HEK293 (cell line): ENCODE data around the gene AJUBA.

Source experiments
- CTCF ChIA-PET: fragments of 350-600 bp; formaldehyde crosslinking; extraction: SDS; loops from one replicate; lab custom pipeline; 2021; ENCODE audit warnings: antibody characterized with exemption; lab: Yijun Ruan, JAX
- POLR2A ChIA-PET: fragments of 300-600 bp; formaldehyde crosslinking; extraction: SDS; loops from one replicate; lab custom pipeline; 2020; ENCODE audit warnings: antibody characterized with exemption, inconsistent platforms; lab: Yijun Ruan, JAX
- H3K27ac ChIP-seq: fragments of 200-500 bp; sonication (Bioruptor generic); 2 replicates; pipeline ENCODE4 v1.5.1; 2014; ENCODE audit warnings: low read depth, low read length, control low read depth, inconsistent platforms; ENCODE audit errors: extremely low read depth
- H3K36me3 ChIP-seq, 2 experiments: fragments of 200-500 bp in 1 of 2; sonication (Bioruptor generic) in 1 of 2; 1 replicate in 1 of 2; 2 replicates in 1 of 2; pipeline ENCODE4 v1.5.1; 2014 to 2017; ENCODE audit warnings: inconsistent platforms in 2 of 2, low read length in 2 of 2; ENCODE audit not compliant: control insufficient read depth in 2 of 2, insufficient read depth in 1 of 2
- H3K4me1 ChIP-seq: fragments of 200-500 bp; sonication (Bioruptor generic); 2 replicates; pipeline ENCODE4 v1.5.1; 2014; ENCODE audit warnings: mild to moderate bottlenecking, low read length, inconsistent platforms; ENCODE audit not compliant: control insufficient read depth, insufficient read depth
- H3K4me3 ChIP-seq: 2 replicates; pipeline ENCODE4 v1.5.1; 2011; ENCODE audit warnings: low read depth, mild to moderate bottlenecking, control low read depth, low read length, moderate library complexity
- H3K9me3 ChIP-seq: fragments of 200-500 bp; sonication (Bioruptor generic); 2 replicates; pipeline ENCODE4 v1.5.1; 2014; ENCODE audit warnings: low read depth, low read length, inconsistent platforms; ENCODE audit not compliant: control insufficient read depth, insufficient read depth
- BCL11B ChIP-seq: fragments of 450-650 bp; formaldehyde crosslinking; IDR thresholded peaks from 2 replicates; pipeline ENCODE4 v1.5.1; 2016; ENCODE audit warnings: low read depth, missing biosample characterization, missing genetic modification characterization
- CTCF ChIP-seq: fragments of 450-650 bp; formaldehyde crosslinking; IDR thresholded peaks from 2 replicates; pipeline ENCODE4 v1.5.1; 2016; ENCODE audit warnings: missing biosample characterization, missing genetic modification characterization
- PRDM10 ChIP-seq: fragments of 450-650 bp; formaldehyde crosslinking; IDR thresholded peaks from 2 replicates; pipeline ENCODE4 v1.5.1; 2016; ENCODE audit warnings: missing biosample characterization, missing genetic modification characterization
- ZBTB20 ChIP-seq: fragments of 450-650 bp; formaldehyde crosslinking; IDR thresholded peaks from 2 replicates; pipeline ENCODE4 v1.5.1; 2016; ENCODE audit warnings: missing biosample characterization, missing genetic modification characterization
- ZFP37 ChIP-seq: fragments of 450-650 bp; formaldehyde crosslinking; IDR thresholded peaks from 2 replicates; pipeline ENCODE4 v1.5.1; 2016; ENCODE audit warnings: missing biosample characterization, missing genetic modification characterization
- ZNF10 ChIP-seq: fragments of 450-650 bp; formaldehyde crosslinking; IDR thresholded peaks from 2 replicates; pipeline ENCODE4 v1.5.1; 2017; ENCODE audit warnings: missing biosample characterization, missing genetic modification characterization
- ZNF16 ChIP-seq: fragments of 450-650 bp; formaldehyde crosslinking; IDR thresholded peaks from 2 replicates; pipeline ENCODE4 v1.5.1; 2016; ENCODE audit warnings: low read depth, missing biosample characterization, missing genetic modification characterization
- ZNF202 ChIP-seq: fragments of 450-650 bp; formaldehyde crosslinking; IDR thresholded peaks from 2 replicates; pipeline ENCODE4 v1.5.1; 2016; ENCODE audit warnings: missing biosample characterization, missing genetic modification characterization, borderline replicate concordance
- ZNF214 ChIP-seq: fragments of 450-650 bp; formaldehyde crosslinking; IDR thresholded peaks from 2 replicates; pipeline ENCODE4 v1.5.1; 2017; ENCODE audit warnings: missing biosample characterization, mild to moderate bottlenecking, missing genetic modification characterization, borderline replicate concordance
- ZNF292 ChIP-seq: fragments of 450-650 bp; formaldehyde crosslinking; IDR thresholded peaks from 2 replicates; pipeline ENCODE4 v1.5.1; 2016; ENCODE audit warnings: low read depth, missing biosample characterization, missing genetic modification characterization, borderline replicate concordance
- ZNF350 ChIP-seq: fragments of 450-650 bp; formaldehyde crosslinking; IDR thresholded peaks from 2 replicates; pipeline ENCODE4 v1.5.0; 2017; ENCODE audit warnings: missing biosample characterization, mild to moderate bottlenecking, missing genetic modification characterization
- ZNF433 ChIP-seq: fragments of 450-650 bp; formaldehyde crosslinking; IDR thresholded peaks from 2 replicates; pipeline ENCODE4 v1.5.1; 2016; ENCODE audit warnings: missing biosample characterization, missing genetic modification characterization, low read depth
- ZNF513 ChIP-seq: fragments of 450-650 bp; IDR thresholded peaks from 2 replicates; pipeline ENCODE4 v1.5.1; 2018; ENCODE audit warnings: missing biosample characterization, missing genetic modification characterization
- ZNF558 ChIP-seq: fragments of 450-650 bp; formaldehyde crosslinking; IDR thresholded peaks from 2 replicates; pipeline ENCODE4 v1.5.1; 2016; ENCODE audit warnings: missing biosample characterization, missing genetic modification characterization
- ZNF660 ChIP-seq: fragments of 450-650 bp; IDR thresholded peaks from 2 replicates; pipeline ENCODE4 v1.5.1; 2018; ENCODE audit warnings: missing biosample characterization, mild to moderate bottlenecking, missing genetic modification characterization
- ZSCAN16 ChIP-seq: fragments of 450-650 bp; formaldehyde crosslinking; IDR thresholded peaks from 2 replicates; pipeline ENCODE4 v1.5.1; 2016; ENCODE audit warnings: missing biosample characterization, missing genetic modification characterization
- ZSCAN30 ChIP-seq: fragments of 450-650 bp; IDR thresholded peaks from 2 replicates; pipeline ENCODE4 v1.5.1; 2018; ENCODE audit warnings: missing biosample characterization, mild to moderate bottlenecking, missing genetic modification characterization, moderate library complexity
- TF ChIP-seq, protein P1 (sequence below): fragments of 450-650 bp; formaldehyde crosslinking; IDR thresholded peaks from 2 replicates; pipeline ENCODE4 v1.5.1; 2017; ENCODE audit warnings: missing biosample characterization, missing genetic modification characterization
- TF ChIP-seq, protein P2 (sequence below): fragments of 450-650 bp; formaldehyde crosslinking; IDR thresholded peaks from 2 replicates; pipeline ENCODE4 v1.5.1; 2017; ENCODE audit warnings: missing biosample characterization, missing genetic modification characterization

AJUBA gene

DNA sequence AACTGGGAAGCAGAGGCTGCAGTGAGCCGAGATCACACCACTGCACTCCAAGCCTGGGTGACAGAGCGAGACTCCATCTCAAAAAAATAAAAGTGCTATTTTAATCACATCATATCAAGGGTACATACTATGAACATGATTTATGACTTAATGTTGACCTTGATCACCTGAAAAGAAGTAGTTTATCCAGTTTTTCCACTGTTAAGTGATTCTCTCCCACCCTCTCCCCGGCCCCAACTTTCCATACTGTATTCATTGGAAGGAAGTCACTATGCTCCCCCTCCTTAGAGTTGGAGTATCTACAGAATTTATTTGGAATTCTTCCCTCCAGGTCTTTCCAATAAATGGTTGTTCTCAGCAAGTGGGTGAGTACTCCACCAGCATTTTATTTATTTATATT lies 50.2 kb downstream of the AJUBA start:
- Histone ChIP-seq H3K27ac (no peak overlapping the region), H3K4me3 (no peak overlapping the region), H3K9me3 (no peaks in the 10 kb centered on the region), H3K4me1 (no peaks in the 10 kb centered on the region), H3K36me3 (peaks cover 3 to 8% of the 10 kb centered on the region in 2 experiments; a peak in 2 of 3 replicates)
- TF ChIP-seq ZBTB20 (no peak), CTCF (tag by site-specific recombination) (no peak), ZNF16 (tag by site-specific recombination) (no peak), ZSCAN30 (tag by site-specific recombination) (no peak), ZNF513 (no peak), BCL11B (no peak), ZNF292 (tag by site-specific recombination) (no peak), ZNF350 (tag by site-specific recombination) (no peak), PRDM10 (no peak), ZNF202 (tag by site-specific recombination) (no peak), ZNF433 (no peak), ZSCAN16 (tag by site-specific recombination) (no peak), ZNF558 (tag by site-specific recombination) (no peak), ZNF660 (tag by site-specific recombination) (no peak), ZNF214 (no peak), ZNF10 (tag by site-specific recombination) (no peak), ZFP37 (tag by site-specific recombination) (no peak)
- TF ChIP-seq, protein P1, sequence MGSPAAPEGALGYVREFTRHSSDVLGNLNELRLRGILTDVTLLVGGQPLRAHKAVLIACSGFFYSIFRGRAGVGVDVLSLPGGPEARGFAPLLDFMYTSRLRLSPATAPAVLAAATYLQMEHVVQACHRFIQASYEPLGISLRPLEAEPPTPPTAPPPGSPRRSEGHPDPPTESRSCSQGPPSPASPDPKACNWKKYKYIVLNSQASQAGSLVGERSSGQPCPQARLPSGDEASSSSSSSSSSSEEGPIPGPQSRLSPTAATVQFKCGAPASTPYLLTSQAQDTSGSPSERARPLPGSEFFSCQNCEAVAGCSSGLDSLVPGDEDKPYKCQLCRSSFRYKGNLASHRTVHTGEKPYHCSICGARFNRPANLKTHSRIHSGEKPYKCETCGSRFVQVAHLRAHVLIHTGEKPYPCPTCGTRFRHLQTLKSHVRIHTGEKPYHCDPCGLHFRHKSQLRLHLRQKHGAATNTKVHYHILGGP, result no peak
- TF ChIP-seq, protein P2, sequence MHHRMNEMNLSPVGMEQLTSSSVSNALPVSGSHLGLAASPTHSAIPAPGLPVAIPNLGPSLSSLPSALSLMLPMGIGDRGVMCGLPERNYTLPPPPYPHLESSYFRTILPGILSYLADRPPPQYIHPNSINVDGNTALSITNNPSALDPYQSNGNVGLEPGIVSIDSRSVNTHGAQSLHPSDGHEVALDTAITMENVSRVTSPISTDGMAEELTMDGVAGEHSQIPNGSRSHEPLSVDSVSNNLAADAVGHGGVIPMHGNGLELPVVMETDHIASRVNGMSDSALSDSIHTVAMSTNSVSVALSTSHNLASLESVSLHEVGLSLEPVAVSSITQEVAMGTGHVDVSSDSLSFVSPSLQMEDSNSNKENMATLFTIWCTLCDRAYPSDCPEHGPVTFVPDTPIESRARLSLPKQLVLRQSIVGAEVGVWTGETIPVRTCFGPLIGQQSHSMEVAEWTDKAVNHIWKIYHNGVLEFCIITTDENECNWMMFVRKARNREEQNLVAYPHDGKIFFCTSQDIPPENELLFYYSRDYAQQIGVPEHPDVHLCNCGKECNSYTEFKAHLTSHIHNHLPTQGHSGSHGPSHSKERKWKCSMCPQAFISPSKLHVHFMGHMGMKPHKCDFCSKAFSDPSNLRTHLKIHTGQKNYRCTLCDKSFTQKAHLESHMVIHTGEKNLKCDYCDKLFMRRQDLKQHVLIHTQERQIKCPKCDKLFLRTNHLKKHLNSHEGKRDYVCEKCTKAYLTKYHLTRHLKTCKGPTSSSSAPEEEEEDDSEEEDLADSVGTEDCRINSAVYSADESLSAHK, result no peak
- ChIA-PET CTCF (interaction anchor here (0.6 to 3.8 kb wide), 3 partner anchors 9 to 49 kb away, joined by 3 to 33 read pairs (median 7); partner anchors contain the start of gene RBM23), POLR2A (no interaction called here)
